GM12878 (cell line): ENCODE data around the gene UAP1. TPM values are rescaled to one million over a fixed set of nuclear protein-coding genes. Genes with fewer than 3 reads are reported as not detected.

ENCODE experiments used
- ATAC-seq: fragments of 200-7000 bp; cut with Tn5 transposase; 3 replicates; pipeline ENCODE4 v1.9.1; 2020; ENCODE audit warnings: mild to moderate bottlenecking, moderate library complexity
- BruUV-seq: library from RNA; stranded (reverse); fragments of 400-500 nt; replicated peaks from 2 replicates; lab custom pipeline; 2021; lab: Mats Ljungman, UMichigan
- CTCF ChIA-PET: fragments of 300-600 bp; sonication (Branson Sonifier 250); formaldehyde crosslinking; extraction: SDS; loops from one replicate; lab custom pipeline; 2021; ENCODE audit warnings: inconsistent platforms; lab: Yijun Ruan, JAX
- POLR2A ChIA-PET: fragments of 350-600 bp; formaldehyde crosslinking; extraction: SDS; loops from one replicate; lab custom pipeline; 2021; ENCODE audit warnings: inconsistent platforms; lab: Charles Lee
- RAD21 ChIA-PET: fragments of 300-600 bp; sonication (Branson Sonifier 250); formaldehyde crosslinking; loops from one replicate; lab custom pipeline; 2023; ENCODE audit warnings: antibody characterized with exemption; ENCODE audit not compliant: unreplicated experiment; lab: Charles Lee
- SMC1A ChIA-PET: fragments of 300-600 bp; sonication (Branson Sonifier 250); formaldehyde crosslinking; loops from one replicate; lab custom pipeline; 2023; ENCODE audit not compliant: unreplicated experiment, uncharacterized antibody; lab: Charles Lee
- DNase-seq: peaks from one replicate; pipeline ENCODE4 v3.0.0-alpha.2; 2011; ENCODE audit warnings: low read depth, low spot score
- FAIRE-seq: peaks from 3 replicates; lab custom pipeline; 2011; peaks lifted over from hg19 to GRCh38; lab: Jason Lieb, UNC
- H2AFZ ChIP-seq: 2 replicates; pipeline ENCODE4 v1.6.0; 2011; ENCODE audit warnings: low read depth, low read length, control low read depth; ENCODE audit not compliant: control insufficient read depth
- H3K27ac ChIP-seq: 2 replicates; pipeline ENCODE4 v1.5.1; 2011; ENCODE audit warnings: control low read depth; ENCODE audit not compliant: control insufficient read depth, insufficient read depth
- H3K27me3 ChIP-seq, 2 experiments: replicated peaks in 1 of 2; 2 replicates each; pipeline versions ENCODE4 v1.6.0 to v1.6.1; 2011; ENCODE audit warnings: low read length in 1 of 2; ENCODE audit not compliant: control insufficient read depth in 2 of 2, insufficient read depth in 2 of 2
- H3K36me3 ChIP-seq, 2 experiments: 2 replicates each; pipeline ENCODE4 v1.5.1; 2011; ENCODE audit warnings: low read length in 1 of 2; ENCODE audit not compliant: control insufficient read depth in 2 of 2, insufficient read depth in 2 of 2
- H3K4me1 ChIP-seq: 2 replicates; pipeline ENCODE4 v1.6.1; 2011; ENCODE audit warnings: mild to moderate bottlenecking, low read length, moderate library complexity, mixed read lengths; ENCODE audit not compliant: control insufficient read depth, insufficient read depth
- H3K4me2 ChIP-seq: 2 replicates; pipeline ENCODE4 v1.6.0; 2011; ENCODE audit warnings: control low read depth; ENCODE audit not compliant: control insufficient read depth, insufficient read depth
- H3K4me3 ChIP-seq: fragments of 200-600 bp; sonication (generic); 2 replicates; pipeline ENCODE4 v1.5.1; 2016
- H3K79me2 ChIP-seq: 2 replicates; pipeline ENCODE4 v1.6.0; 2011; ENCODE audit warnings: low read length; ENCODE audit not compliant: control insufficient read depth, insufficient read depth
- H3K9ac ChIP-seq: 2 replicates; pipeline ENCODE4 v1.8.0; 2011; ENCODE audit warnings: low read length, control low read depth, mixed read lengths; ENCODE audit not compliant: control insufficient read depth, insufficient read depth
- H3K9me3 ChIP-seq: replicated peaks from 3 replicates; pipeline ENCODE4 v1.5.1; 2011; ENCODE audit warnings: mild to moderate bottlenecking, low read length; ENCODE audit not compliant: control insufficient read depth, insufficient read depth
- H4K20me1 ChIP-seq: 2 replicates; pipeline ENCODE4 v1.6.0; 2011; ENCODE audit not compliant: control insufficient read depth, insufficient read depth
- CHD1 ChIP-seq: IDR thresholded peaks from 2 replicates; pipeline ENCODE4 v1.6.1; 2012; ENCODE audit warnings: low read depth, low read length, improper control_type of control experiment
- E4F1 ChIP-seq: fragments of 450-650 bp; IDR thresholded peaks from 2 replicates; pipeline ENCODE4 v1.6.1; 2018; ENCODE audit warnings: borderline replicate concordance, mild to moderate bottlenecking; ENCODE audit not compliant: partially characterized antibody
- MEF2B ChIP-seq: fragments of 450-650 bp; IDR thresholded peaks from 2 replicates; pipeline ENCODE4 v1.6.1; 2018; ENCODE audit warnings: mild to moderate bottlenecking, moderate library complexity; ENCODE audit not compliant: partially characterized antibody, poor library complexity, severe bottlenecking
- MYB ChIP-seq: fragments of 150-350 bp; IDR thresholded peaks from 2 replicates; pipeline ENCODE4 v1.6.1; 2014; ENCODE audit warnings: mild to moderate bottlenecking, low read depth, low read length, borderline replicate concordance
- MYC ChIP-seq: IDR thresholded peaks from 2 replicates; pipeline ENCODE4 v1.6.1; 2011; ENCODE audit warnings: mild to moderate bottlenecking, low read length, moderate library complexity, inconsistent platforms; ENCODE audit not compliant: insufficient read depth, insufficient replicate concordance, insufficient read length, severe bottlenecking
- NFYB ChIP-seq: IDR thresholded peaks from 2 replicates; pipeline ENCODE4 v1.6.1; 2011; ENCODE audit warnings: low read depth, mild to moderate bottlenecking, low read length, improper control_type of control experiment, moderate library complexity; ENCODE audit not compliant: insufficient read depth
- SKIL ChIP-seq: fragments of 450-650 bp; IDR thresholded peaks from 2 replicates; pipeline ENCODE4 v1.6.1; 2017; ENCODE audit warnings: mild to moderate bottlenecking, low read depth, inconsistent platforms; ENCODE audit not compliant: poor library complexity, severe bottlenecking
- ZNF384 ChIP-seq: IDR thresholded peaks from 2 replicates; pipeline ENCODE4 v1.6.1; 2012; ENCODE audit warnings: low read depth, mild to moderate bottlenecking, low read length, improper control_type of control experiment, borderline replicate concordance
- WGBS: methylation state at CpG from one replicate; pipeline ENCODE4 v1.1.6; 2016; ENCODE audit warnings: low lambda C conversion rate; ENCODE audit not compliant: insufficient replicate concordance, insufficient coverage; ENCODE audit errors: missing lambda C conversion rate; 5-methylcytosine and 5-hydroxymethylcytosine counted together
- in situ Hi-C: fragments of 300-500 bp; cut with MboI; formaldehyde crosslinking; loops from 9 replicates; pipeline ENCODE4 v1.14.3; 2018; ENCODE audit warnings: mixed read lengths
- intact Hi-C: fragments of 100-400 bp; cut with micrococcal nuclease; formaldehyde crosslinking; loops from one replicate; pipeline ENCODE4 v1.14.2; 2022; ENCODE audit not compliant: unreplicated experiment
- polyA plus RNA-seq, 11 experiments: library from polyadenylated mRNA; depleted of rRNA in 4 of 11; unstranded in 6 of 11; stranded (reverse) in 5 of 11; fragments of >200 nt; fragmentation: Nextera tagmentation in 4 of 11; fragmentation: Illumina TruSeq in 1 of 11; extraction: Ambion mirVana in 4 of 11; extraction: Trizol in 1 of 11; gene quantifications; 1 replicate in 1 of 11; 2 replicates in 10 of 11; pipeline versions ENCODE4 v1.2.1 to v1.2.3, GENCODE V29; 2011 to 2016; ENCODE audit warnings: inconsistent platforms in 2 of 11, missing spikeins in 2 of 11, low read depth in 1 of 11
- total RNA-seq, 4 experiments: library from RNA; depleted of rRNA in 3 of 4; stranded (reverse); fragments of >200 nt in 3 of 4; fragmentation: Illumina TruSeq in 1 of 4; extraction: Trizol in 1 of 4; gene quantifications; 2 replicates each; pipeline versions ENCODE4 v1.2.1 to v1.2.3, GENCODE V29; 2013 to 2021

The UAP1 gene
- total and polyA plus RNA-seq, 10 of the 15 experiments (the other 5 are each of a cell fraction or from before 2014, with no cell fraction given), result 19.2 to 43.0 (median 30.7) TPM

GRCh38 chr1:162644986-162645314 lies 83.4 kb downstream of the UAP1 start:
- ChIA-PET RAD21 (interaction anchor here (1.6 kb wide), 1 partner anchor 13 kb away, joined by 4 read pairs; the partner anchor contains the start of gene DDR2), SMC1A (interaction anchor here (0.9 to 1.1 kb wide), 2 partner anchors 17 to 18 kb away, joined by 3 read pairs; no protein-coding TSS in a partner anchor), POLR2A (no interaction called here), CTCF (no interaction called here)
- no peak for DNase-seq
- WGBS, result 63% methylated on average over 3 of the region's 3 CpGs
- no peak overlapping the region for H2AFZ ChIP-seq
- H3K4me3 ChIP-seq, result no peak overlapping the region
- no peaks in the 10 kb centered on the region for H3K79me2 ChIP-seq
- FAIRE-seq, result no peak
- BruUV-seq, result no TSS peak
- H3K36me3 ChIP-seq, result no peaks in the 10 kb centered on the region
- H3K4me2 ChIP-seq, result no peak overlapping the region
- H3K27ac ChIP-seq, result no peak overlapping the region
- no peaks in the 10 kb centered on the region for H3K9me3 ChIP-seq
- TF ChIP-seq MYC, result no peak
- TF ChIP-seq MYB, result no peak
- no peak for TF ChIP-seq NFYB
- TF ChIP-seq ZNF384, result no peak
- no peak for TF ChIP-seq MEF2B
- TF ChIP-seq CHD1, result no peak
- TF ChIP-seq SKIL, result no peak
- TF ChIP-seq E4F1, result no peak
- in situ Hi-C loops (no loop called here), intact Hi-C loops (no loop called here)
- no peak for ATAC-seq
- no peaks in the 10 kb centered on the region for H3K27me3 ChIP-seq
- H3K9ac ChIP-seq, result no peak overlapping the region
- H3K4me1 ChIP-seq, result peaks cover 4% of the 10 kb centered on the region; the same call in 1 of the 2 replicates
- H4K20me1 ChIP-seq, result no peaks in the 10 kb centered on the region
